DMS53 (cell line): Measurements from ENCODE around the gene YBEY.
"Not testable (repeated sequence)": the region's sequence is repeated elsewhere in the genome, so short reads cannot be mapped to it uniquely, and the experiment has no call there.

ENCODE experiments used
- DNase-seq: peaks from one replicate; lab custom pipeline; 2025; lab: John Stamatoyannopoulos, UW

Gene YBEY

DNA sequence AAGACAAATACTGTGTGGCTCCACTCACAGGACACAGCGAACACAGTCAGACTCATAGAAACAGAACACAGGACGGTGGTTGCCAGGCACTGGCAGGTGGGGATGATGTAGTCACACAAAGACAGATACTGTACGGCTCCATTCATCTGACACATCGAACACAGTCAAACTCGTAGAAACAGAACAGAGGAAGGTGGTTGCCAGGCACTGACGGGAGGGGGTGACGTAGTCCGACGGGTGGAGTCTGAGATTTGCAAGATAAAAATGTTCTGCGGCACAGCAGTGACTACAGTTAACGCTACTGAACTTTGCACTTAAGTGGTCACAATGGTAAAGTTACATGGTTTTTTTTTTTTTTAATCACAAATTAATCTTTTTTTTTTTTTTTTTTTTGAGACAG lies 18.8 kb downstream of the YBEY start:
- no peak for DNase-seq

GRCh38 chr21:46307625-46308024 lies 21.5 kb downstream of the YBEY start:
- DNase-seq = no peak

GRCh38 chr21:46308431-46308830 lies 22.3 kb downstream of the YBEY start:
- DNase-seq = no peak

- DNase-seq = not testable (repeated sequence)
These were observed 24.1 kb downstream of the YBEY start for GRCh38 chr21:46310260-46310659.

- no peak for DNase-seq
These were observed 25.4 kb downstream of the YBEY start for GRCh38 chr21:46311568-46311967.

DNA sequence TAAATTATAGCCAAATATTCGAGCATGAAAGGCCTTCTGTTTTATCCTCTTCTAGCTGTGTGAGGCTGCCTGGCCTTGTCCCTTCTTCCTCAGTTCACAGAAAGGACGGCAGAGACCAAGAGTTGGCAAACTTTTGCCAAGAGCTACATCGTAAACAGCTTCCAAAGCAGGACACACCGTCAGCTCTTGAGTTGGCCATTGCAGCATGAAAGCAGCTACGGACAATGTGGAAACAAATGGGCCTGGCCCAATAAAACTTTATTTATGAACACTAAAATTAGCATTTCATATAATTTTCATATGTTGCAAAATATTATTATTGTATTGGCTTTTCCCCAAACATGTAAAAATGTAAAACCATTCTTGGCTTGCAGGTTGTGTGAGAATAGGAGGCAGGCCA lies 26.8 kb downstream of the YBEY start:
- DNase-seq = no peak

GRCh38 chr21:46314441-46315020 lies 28.4 kb downstream of the YBEY start:
- no peak for DNase-seq

DNA sequence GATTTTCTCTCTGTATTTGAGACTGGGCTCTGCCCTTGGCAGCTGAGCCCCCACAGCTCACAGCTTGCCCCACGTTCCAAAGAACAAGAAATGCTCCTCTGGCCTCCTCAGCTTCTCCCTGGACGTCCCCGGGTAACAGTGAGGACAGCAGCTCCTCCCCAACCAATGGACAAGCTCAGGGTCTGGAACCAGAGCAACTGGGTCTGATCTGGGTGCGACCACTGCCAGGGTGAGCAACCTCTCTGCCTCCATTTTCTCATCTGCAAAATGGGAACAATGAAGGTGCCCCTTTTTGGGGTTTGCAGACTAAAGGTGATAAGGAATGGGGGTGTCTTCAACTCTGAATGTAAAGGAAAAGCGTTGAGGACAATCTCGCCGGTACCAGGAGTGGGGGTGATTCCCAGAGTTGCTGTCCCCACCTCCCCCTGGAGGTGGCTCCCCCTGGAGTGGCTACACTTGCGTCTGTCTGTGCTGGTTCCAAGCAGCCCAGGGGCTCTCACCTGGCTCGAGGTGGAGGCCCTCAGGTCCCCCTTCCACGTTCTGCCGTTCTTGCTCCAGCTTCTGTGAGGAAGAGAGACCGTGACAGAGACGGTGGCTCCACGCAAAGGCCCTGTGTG lies 30.7 kb downstream of the YBEY start:
- DNase-seq = no peak

DNA sequence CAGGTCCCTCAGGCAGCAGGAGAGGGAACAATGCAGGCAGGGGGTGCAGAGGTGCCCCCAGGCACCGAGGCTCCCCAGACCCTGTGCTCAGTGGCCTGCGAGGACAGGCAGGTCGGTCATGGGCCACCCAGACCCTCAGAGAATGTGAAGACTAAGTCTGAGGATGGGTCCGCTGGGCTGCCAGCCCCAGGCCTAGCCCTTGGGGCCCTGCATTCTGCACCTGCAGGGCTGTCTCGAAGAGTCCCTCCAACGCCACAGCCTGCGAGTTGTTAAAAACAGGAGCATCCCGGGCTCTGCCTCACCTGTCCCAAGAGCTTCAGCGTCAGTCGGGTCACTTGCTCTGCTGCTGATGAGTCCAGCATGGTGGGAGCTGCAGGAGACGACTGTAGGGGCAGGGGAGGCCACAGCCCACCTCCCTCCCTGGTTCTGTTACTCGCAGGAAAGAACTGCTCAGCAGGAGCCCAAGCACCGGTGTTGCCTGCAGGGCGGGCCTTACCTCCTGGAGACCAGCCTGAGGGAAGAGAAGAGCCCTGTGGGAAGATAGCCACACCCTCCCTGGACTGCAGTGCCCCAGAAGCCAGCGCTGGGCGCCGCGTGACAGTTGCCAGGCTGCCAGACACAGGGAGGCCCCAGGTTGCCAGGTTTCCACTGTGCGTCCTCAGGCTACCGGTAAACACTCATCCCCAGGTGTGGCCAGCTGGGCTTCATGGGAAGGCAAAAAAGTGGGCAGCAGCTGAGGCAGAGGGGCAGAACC lies 31.7 kb downstream of the YBEY start:
- DNase-seq = peak; percentile 86

GRCh38 chr21:46318464-46318845 lies 32.3 kb downstream of the YBEY start:
- no peak for DNase-seq

DNA sequence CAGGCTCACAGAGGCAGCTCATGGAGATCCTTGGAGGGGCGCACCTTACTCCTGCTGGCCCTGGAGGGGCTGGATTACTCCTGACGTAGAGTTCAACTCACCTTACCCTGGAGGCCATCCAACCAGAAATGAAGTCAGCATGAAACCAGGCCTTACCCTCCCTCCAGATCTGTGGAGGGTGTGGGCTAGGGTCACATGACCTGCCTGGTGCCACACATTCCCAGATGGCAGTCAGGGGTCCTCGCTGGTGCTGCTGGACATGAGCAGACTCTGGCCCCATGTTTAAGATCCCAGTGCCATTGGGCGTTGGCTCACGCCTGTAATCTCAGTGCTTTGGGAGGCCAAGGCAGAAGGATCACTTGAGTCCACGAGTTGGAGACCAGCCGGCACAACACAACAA lies 33.0 kb downstream of the YBEY start:
- DNase-seq = no peak

- no peak for DNase-seq
These were observed 34.2 kb downstream of the YBEY start for GRCh38 chr21:46320331-46320801.

DNA sequence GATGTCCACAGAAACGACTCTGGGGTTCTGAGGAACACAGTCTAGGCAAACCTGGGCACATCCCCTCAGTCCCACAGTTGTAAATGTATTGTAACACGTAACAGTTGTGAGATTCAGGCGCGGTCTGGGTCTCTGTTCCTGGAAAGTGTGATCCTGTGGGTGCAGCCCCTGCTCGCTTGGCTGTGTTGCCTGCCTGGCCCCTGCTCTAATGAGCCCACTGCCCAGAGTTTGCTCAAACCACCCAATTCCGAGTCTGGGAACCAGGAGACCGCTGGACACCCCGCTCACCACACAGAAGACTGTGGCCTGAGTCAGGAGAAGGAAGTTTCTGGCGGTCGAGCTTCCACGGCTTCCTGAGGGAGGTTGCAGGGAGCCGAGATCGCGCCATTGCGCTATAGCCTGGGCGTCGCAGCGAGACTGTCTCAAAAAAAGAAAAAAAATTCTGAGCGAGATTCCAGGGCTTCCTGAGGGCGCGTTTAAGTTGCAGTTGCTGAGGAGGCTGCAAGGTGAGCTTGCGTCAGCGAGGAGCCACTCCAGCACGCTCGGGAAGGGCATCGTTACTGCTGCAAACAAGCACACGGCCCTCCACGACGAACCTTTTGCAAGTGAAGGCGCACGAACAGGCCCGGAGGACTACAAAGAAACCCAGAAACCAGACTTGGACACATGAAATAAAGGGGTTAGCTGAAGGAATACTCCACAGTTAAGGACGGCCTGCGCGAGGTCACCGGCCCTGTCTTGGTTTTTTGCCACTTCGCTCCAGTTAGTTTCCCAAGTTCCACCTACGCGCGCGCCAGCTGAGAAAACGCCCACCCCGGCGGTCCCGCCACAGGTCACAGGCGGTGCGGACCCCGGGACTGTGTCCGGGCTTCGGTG lies 36.4 kb downstream of the YBEY start:
- peak; percentile 63 for DNase-seq

DNA sequence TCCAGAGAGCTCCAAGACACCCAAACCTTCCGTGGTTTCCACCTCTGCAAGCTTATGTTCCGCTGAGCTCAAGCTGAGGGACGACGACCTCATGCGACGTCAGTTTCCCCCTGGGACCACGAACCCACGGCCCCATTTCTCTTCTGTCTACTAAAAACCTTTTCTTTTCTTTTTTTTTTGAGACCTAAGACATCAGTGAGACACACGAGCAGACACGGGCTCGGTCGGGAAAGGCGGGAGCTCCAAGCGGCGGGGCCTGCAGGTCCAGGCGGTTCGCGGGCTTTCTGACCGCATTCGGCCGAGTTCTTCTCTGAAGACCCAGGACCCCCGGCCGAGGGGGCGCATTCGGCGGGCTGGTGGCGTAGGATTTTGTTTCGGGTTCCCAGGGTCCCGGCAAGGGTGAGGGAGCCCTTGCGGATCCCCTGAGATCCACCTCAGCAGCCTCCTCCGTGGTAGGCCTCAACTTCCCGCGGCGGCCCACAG lies 37.1 kb downstream of the YBEY start:
- peak; percentile 47 for DNase-seq

- DNase-seq = peak; percentile 97
These were observed 37.7 kb downstream of the YBEY start, which contains the start of the genes C21orf58 and PCNT for GRCh38 chr21:46323710-46324389. Gene C21orf58 (minus strand): TSS chr21:46323870. CDS start chr21:46322738, 1,132 bp downstream. Gene PCNT (plus strand): TSS chr21:46324156. CDS start chr21:46324229, 73 bp downstream.

- peak; percentile 91 for DNase-seq
These were observed 38.4 kb downstream of the YBEY start for GRCh38 chr21:46324390-46325072.

DNA sequence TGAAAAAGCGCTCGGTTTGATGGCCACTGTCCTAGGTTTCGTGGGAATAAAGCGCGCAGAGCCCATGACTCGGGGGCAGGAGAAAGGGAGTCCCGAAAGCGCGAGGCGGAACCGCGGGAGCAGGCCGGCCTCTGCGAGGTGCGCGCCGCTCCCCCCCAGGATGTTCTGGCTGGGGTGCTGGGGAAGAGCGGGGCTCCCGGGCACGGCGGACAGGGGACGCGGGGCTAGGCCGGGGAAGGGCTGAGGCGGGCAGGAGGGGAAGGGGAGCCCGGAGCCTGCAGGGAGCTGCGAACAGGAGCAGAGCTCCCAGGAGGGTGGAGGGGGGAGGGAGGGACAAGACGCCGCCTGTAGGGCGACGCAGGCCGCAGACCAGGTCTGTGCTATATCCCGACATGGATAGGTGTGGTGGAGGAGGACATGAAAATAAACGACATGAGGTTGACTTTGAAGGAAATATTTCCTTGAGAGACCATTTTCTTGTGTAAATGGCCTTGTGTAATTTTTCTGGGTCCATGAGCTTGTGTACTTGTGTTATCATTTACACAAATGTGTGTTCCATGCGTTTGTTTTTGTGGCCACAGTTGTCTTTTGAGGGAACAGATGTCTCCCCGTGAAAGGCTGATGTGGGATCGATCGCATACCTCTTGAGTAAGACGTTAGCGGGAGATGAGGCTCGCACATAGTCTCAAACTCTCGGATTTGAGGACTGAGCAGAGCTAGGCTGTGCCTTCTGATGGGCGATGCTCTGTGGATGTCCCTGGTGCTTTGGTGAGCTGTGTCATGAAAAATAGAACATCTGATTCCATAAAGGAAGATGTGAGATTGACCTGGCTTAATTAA lies 39.2 kb downstream of the YBEY start:
- peak; percentile 69 for DNase-seq

GRCh38 chr21:46326110-46326703 lies 40.1 kb downstream of the YBEY start:
- DNase-seq = no peak

- DNase-seq = no peak
These were observed 41.6 kb downstream of the YBEY start for GRCh38 chr21:46327711-46328110.
